ENCODE measurements around the gene ABL2. TPM values are rescaled to one million over a fixed set of nuclear protein-coding genes. Genes with fewer than 3 reads are reported as not detected.
A peak's percentile ranks its signal among the peaks of the same experiment; 100 is the strongest.

Gene ABL2
- total RNA-seq, 5 donors from 2014 or later (not counting 1 experiment from before 2014, with no cell fraction given): 14.9 to 20.0 (median 15.9) TPM

DNA sequence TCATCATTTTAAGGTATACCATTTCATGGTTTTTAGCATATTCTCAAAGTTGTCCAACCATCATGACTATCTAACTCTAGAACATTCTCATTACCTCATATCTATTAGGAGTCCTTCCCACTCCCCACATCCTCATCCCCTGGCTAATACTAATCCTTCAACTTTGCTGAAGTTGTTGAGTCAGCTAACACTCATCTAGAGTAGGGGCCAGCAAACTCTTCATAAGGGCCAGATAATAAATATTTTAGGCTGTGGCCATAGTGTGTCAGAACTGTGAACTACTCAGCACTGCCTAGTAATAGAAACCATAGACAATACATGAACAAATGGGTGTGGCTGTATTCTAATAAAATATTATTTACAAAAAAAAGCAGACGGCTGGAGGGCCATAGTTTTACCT, 104.6 kb downstream of the ABL2 start:
- DNase-seq (no peak), ATAC-seq (replicated peaks in 1 of 4) (no peak)
- Histone ChIP-seq H3K27ac (ENCODE audit: low read length) (no peak overlapping the region), H3K4me1 (ENCODE audit: control insufficient read depth in 1 of 2, extremely low read depth in 1 of 2, insufficient read depth in 2 of 2, low read length in 2 of 2) (peaks cover 2 to 11% of the 10 kb centered on the region in 2 experiments), H3K36me3 (ENCODE audit: control insufficient read depth in 2 of 2, extremely low read depth in 1 of 2, insufficient read depth in 1 of 2, low read length in 1 of 2) (peaks cover 4 to 6% of the 10 kb centered on the region in 2 donors), H3K27me3 (replicated peaks in 1 of 2; ENCODE audit: control insufficient read depth in 2 of 2, extremely low read depth in 1 of 2, insufficient read depth in 2 of 2, low read length in 1 of 2) (no peaks in the 10 kb centered on the region), H3K4me3 (ENCODE audit: control insufficient read depth in 1 of 2, extremely low read depth in 1 of 2, low read length in 1 of 2) (no peak overlapping the region), H3K9me3 (no peaks in the 10 kb centered on the region)
- CTCF ChIA-PET: no interaction called here
- H3K27ac Mint-ChIP-seq: no peak overlapping the region
- POLR2A ChIA-PET: no interaction called here
- no CpG with 5 or more reads among the region's 1 CpG for WGBS (ENCODE audit: insufficient coverage)
- H3K36me3 Mint-ChIP-seq: peaks cover 17% of the 10 kb centered on the region
- H3K9me3 Mint-ChIP-seq: no peaks in the 10 kb centered on the region
- H3K4me3 Mint-ChIP-seq: no peak overlapping the region
- H3K4me1 Mint-ChIP-seq: peaks cover 9 to 17% (median 16%) of the 10 kb centered on the region in 3 donors
- no peaks in the 10 kb centered on the region for H3K27me3 Mint-ChIP-seq

DNA sequence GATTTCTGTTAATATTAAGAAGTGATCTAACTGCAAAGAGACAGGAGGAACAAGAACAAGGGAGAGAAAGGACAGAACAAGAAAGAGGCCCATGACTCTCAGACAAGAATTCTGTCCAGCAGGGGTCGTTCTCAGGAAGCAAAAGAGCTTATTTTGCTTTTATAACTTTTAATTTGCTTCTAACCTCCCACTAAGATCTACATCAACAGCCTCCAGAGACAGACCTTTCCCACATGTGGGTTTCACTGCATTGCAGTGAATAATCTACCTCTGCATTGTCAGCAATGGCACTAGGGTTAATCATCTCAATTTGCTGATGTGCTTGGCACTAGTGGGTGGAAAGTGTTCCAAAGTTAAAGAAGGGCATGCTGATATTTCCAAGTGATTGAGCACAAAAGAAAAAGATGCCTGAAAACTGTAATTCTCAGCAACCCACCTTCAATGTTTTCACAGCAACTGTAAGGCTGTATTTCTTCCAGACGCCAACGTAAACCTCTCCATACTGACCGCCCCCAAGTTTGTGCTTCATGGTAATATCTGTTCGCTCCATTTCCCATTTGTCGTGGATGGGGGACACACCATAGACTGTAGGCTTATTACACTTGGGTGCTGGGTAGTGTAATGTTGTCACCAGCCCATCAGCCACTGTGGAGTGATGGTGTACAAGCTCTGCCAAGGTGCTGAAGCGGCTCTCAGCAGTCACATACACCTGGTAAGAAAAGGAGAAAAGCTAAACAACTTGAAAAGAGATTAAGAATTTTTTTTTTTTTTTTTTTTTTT, 108.1 kb downstream of the ABL2 start:
- Mint-ChIP-seq H3K27me3 (no peaks in the 10 kb centered on the region), H3K27ac (no peak overlapping the region), H3K4me1 (peaks cover 0 to 4% (median 3%) of the 10 kb centered on the region in 3 donors), H3K4me3 (no peak overlapping the region), H3K36me3 (peaks cover 37% of the 10 kb centered on the region), H3K9me3 (no peaks in the 10 kb centered on the region)
- POLR2A ChIA-PET: interaction anchor here (0.5 to 0.6 kb wide), 2 partner anchors 246 to 249 kb away, joined by 3 read pairs; no protein-coding TSS in a partner anchor
- no peaks in the 10 kb centered on the region for H3K27me3 ChIP-seq (replicated peaks in 1 of 2; ENCODE audit: control insufficient read depth in 2 of 2, extremely low read depth in 1 of 2, insufficient read depth in 2 of 2, low read length in 1 of 2)
- peak in 26 of 35 experiments; percentile 3 to 67 (median 32) for DNase-seq
- 76% methylated on average over 4 of the region's 7 CpGs for WGBS (ENCODE audit: insufficient coverage)
- no peak overlapping the region for H3K27ac ChIP-seq (ENCODE audit: low read length)
- no peak overlapping the region for H3K4me3 ChIP-seq (ENCODE audit: control insufficient read depth in 1 of 2, extremely low read depth in 1 of 2, low read length in 1 of 2)
- CTCF ChIA-PET: interaction anchor here (0.6 to 2.0 kb wide), 22 partner anchors 8 to 854 kb away, joined by 3 to 13 read pairs (median 4); partner anchors contain the start of genes SOAT1 (in 2 of the 2) and AXDND1 (in 1 of the 2)
- H3K36me3 ChIP-seq (ENCODE audit: control insufficient read depth in 2 of 2, extremely low read depth in 1 of 2, insufficient read depth in 1 of 2, low read length in 1 of 2): peaks cover 10 to 30% of the 10 kb centered on the region in 2 donors
- ATAC-seq (replicated peaks in 1 of 4): peak in 3 of 4 experiments; percentile 20 to 52 (median 47)
- H3K4me1 ChIP-seq (ENCODE audit: control insufficient read depth in 1 of 2, extremely low read depth in 1 of 2, insufficient read depth in 2 of 2, low read length in 2 of 2): no peaks in the 10 kb centered on the region
- no peaks in the 10 kb centered on the region for H3K9me3 ChIP-seq

DNA sequence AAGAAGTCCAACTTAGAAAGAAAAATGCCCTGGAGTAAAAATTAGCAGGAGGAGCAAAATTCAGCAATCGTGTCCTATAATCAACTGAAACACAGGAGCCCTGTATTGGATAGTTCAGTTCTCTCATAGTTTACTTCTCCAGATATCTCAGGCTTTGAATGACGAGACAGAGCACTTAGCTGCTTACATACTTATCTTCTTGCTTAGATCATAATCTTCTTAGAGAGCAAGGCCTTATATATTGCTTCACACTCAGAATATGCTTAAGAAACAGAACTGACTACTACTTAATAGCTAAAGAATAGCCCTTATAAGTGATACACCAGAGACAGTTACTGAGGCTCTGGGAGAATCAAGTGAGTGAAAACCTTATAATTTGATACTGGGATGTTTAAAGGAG, 108.7 kb downstream of the ABL2 start:
- H3K36me3 ChIP-seq (ENCODE audit: control insufficient read depth in 2 of 2, extremely low read depth in 1 of 2, insufficient read depth in 1 of 2, low read length in 1 of 2): peaks cover 10 to 25% of the 10 kb centered on the region in 2 donors
- H3K36me3 Mint-ChIP-seq: peaks cover 35% of the 10 kb centered on the region
- DNase-seq: no peak
- H3K4me1 Mint-ChIP-seq: peaks cover 0 to 4% (median 3%) of the 10 kb centered on the region in 3 donors
- no peaks in the 10 kb centered on the region for H3K27me3 ChIP-seq (replicated peaks in 1 of 2; ENCODE audit: control insufficient read depth in 2 of 2, extremely low read depth in 1 of 2, insufficient read depth in 2 of 2, low read length in 1 of 2)
- CTCF ChIA-PET: interaction anchor here (0.7 to 2.0 kb wide), 15 partner anchors 9 to 689 kb away, joined by 3 to 13 read pairs (median 4); partner anchors contain the start of genes SOAT1 (in 2 of the 2) and AXDND1 (in 1 of the 2)
- POLR2A ChIA-PET: interaction anchor here in 1 of 2 donors (0.5 kb wide), 1 partner anchor 250 kb away, joined by 3 read pairs; no protein-coding TSS in a partner anchor
- no peaks in the 10 kb centered on the region for H3K9me3 Mint-ChIP-seq
- no peaks in the 10 kb centered on the region for H3K27me3 Mint-ChIP-seq
- ATAC-seq (replicated peaks in 1 of 4): no peak
- no peak overlapping the region for H3K4me3 Mint-ChIP-seq
- no peaks in the 10 kb centered on the region for H3K4me1 ChIP-seq (ENCODE audit: control insufficient read depth in 1 of 2, extremely low read depth in 1 of 2, insufficient read depth in 2 of 2, low read length in 2 of 2)
- H3K27ac ChIP-seq (ENCODE audit: low read length): no peak overlapping the region
- H3K4me3 ChIP-seq (ENCODE audit: control insufficient read depth in 1 of 2, extremely low read depth in 1 of 2, low read length in 1 of 2): no peak overlapping the region
- no CpG with 5 or more reads among the region's 2 CpGs for WGBS (ENCODE audit: insufficient coverage)
- H3K27ac Mint-ChIP-seq: no peak overlapping the region
- H3K9me3 ChIP-seq: no peaks in the 10 kb centered on the region

DNA sequence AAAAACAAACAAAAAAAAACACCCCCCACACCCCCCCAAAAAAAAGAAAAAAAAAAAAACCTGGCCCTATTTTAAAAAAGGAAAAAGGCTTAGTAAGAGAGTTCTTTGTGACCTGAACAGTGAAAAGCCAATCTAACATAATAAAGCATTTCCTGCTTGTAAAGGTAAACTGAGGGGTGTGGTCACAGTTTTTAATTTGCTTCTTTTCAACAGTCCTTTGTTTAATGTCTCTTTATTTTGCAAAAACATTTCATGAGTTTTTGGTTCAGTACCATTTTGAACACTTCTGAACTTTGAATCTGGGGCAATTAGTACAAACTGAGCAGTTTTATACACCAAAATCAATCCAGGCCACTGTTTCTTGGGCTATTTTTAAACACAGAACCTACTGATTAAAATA, 110.0 kb downstream of the ABL2 start:
- Histone ChIP-seq H3K4me1 (ENCODE audit: control insufficient read depth in 1 of 2, extremely low read depth in 1 of 2, insufficient read depth in 2 of 2, low read length in 2 of 2) (no peaks in the 10 kb centered on the region), H3K27ac (ENCODE audit: low read length) (no peak overlapping the region), H3K27me3 (replicated peaks in 1 of 2; ENCODE audit: control insufficient read depth in 2 of 2, extremely low read depth in 1 of 2, insufficient read depth in 2 of 2, low read length in 1 of 2) (no peaks in the 10 kb centered on the region), H3K4me3 (ENCODE audit: control insufficient read depth in 1 of 2, extremely low read depth in 1 of 2, low read length in 1 of 2) (no peak overlapping the region), H3K36me3 (ENCODE audit: control insufficient read depth in 2 of 2, extremely low read depth in 1 of 2, insufficient read depth in 1 of 2, low read length in 1 of 2) (peaks cover 10 to 28% of the 10 kb centered on the region in 2 donors), H3K9me3 (no peaks in the 10 kb centered on the region)
- DNase-seq (no peak), ATAC-seq (replicated peaks in 1 of 4) (no peak)
- ChIA-PET POLR2A (no interaction called here), CTCF (interaction anchor here (0.7 to 1.5 kb wide), 5 partner anchors 84 to 253 kb away, joined by 3 to 6 read pairs (median 4); partner anchors contain the start of genes AXDND1 (in 1 of the 2) and SOAT1 (in 1 of the 2))
- no peaks in the 10 kb centered on the region for H3K27me3 Mint-ChIP-seq
- H3K9me3 Mint-ChIP-seq: no peaks in the 10 kb centered on the region
- H3K36me3 Mint-ChIP-seq: peaks cover 35% of the 10 kb centered on the region
- no peak overlapping the region for H3K4me3 Mint-ChIP-seq
- peaks cover 0 to 4% (median 3%) of the 10 kb centered on the region in 3 donors for H3K4me1 Mint-ChIP-seq
- H3K27ac Mint-ChIP-seq: no peak overlapping the region

DNA sequence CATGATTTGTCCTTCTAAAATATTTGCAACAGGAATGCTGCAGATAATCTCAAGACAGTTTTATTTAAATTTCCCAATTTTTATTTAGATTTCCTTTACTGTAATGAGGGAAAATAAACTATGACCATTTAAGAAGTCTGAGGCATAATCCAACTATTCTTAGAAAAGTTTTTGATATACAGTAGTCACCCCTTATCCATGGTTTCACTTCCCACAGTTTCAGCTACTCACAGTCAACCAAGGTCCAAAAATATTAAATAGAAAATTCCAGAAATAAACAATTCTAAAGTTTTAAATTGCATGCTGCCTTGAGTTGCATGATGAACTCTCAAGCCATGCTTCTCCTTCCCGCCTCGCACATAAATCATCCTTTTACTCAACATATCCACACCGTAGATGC, 114.3 kb downstream of the ABL2 start:
- H3K36me3 Mint-ChIP-seq: peaks cover 47% of the 10 kb centered on the region
- POLR2A ChIA-PET: interaction anchor here in 1 of 2 donors (0.6 kb wide), 1 partner anchor 14 kb away, joined by 4 read pairs; no protein-coding TSS in a partner anchor

DNA sequence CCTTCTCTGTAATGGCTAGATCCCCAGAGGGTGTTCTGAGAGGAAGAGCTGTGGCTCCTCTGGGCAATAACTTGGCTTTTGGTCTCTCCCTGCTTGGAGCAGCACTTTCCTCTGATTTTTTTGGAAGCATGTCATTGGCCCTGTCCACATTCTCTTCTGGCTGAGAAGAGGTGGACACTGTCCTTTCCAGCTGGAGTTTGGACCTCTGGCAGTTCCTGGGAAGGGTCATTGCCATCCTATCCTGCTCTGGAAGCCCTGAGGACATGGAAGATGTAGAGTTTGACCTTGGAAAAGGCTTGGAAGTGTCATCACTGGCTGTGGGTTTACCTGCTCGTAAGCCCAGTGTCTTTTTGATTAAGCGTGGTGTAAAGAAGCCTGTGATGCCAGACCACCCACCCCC, 120.8 kb downstream of the ABL2 start:
- H3K9me3 ChIP-seq: no peaks in the 10 kb centered on the region
- H3K36me3 ChIP-seq (ENCODE audit: control insufficient read depth in 2 of 2, extremely low read depth in 1 of 2, insufficient read depth in 1 of 2, low read length in 1 of 2): peaks cover 18 to 41% of the 10 kb centered on the region in 2 donors
- H3K27ac ChIP-seq (ENCODE audit: low read length): no peak overlapping the region
- H3K27ac Mint-ChIP-seq: no peak overlapping the region
- H3K4me3 Mint-ChIP-seq: no peak overlapping the region
- no peak for DNase-seq
- H3K4me1 ChIP-seq (ENCODE audit: control insufficient read depth in 1 of 2, extremely low read depth in 1 of 2, insufficient read depth in 2 of 2, low read length in 2 of 2): no peaks in the 10 kb centered on the region
- POLR2A ChIA-PET: interaction anchor here in 1 of 2 donors (0.6 kb wide), 1 partner anchor 14 kb away, joined by 3 read pairs; no protein-coding TSS in a partner anchor
- peaks cover 43% of the 10 kb centered on the region for H3K36me3 Mint-ChIP-seq
- no peaks in the 10 kb centered on the region for H3K27me3 ChIP-seq (replicated peaks in 1 of 2; ENCODE audit: control insufficient read depth in 2 of 2, extremely low read depth in 1 of 2, insufficient read depth in 2 of 2, low read length in 1 of 2)
- WGBS (ENCODE audit: insufficient coverage): no CpG with 5 or more reads among the region's 2 CpGs
- no peaks in the 10 kb centered on the region for H3K9me3 Mint-ChIP-seq
- CTCF ChIA-PET: interaction anchor here in 1 of 2 donors (1.2 kb wide), 1 partner anchor 195 kb away, joined by 4 read pairs; no protein-coding TSS in a partner anchor
- no peak for ATAC-seq (replicated peaks in 1 of 4)
- H3K4me1 Mint-ChIP-seq: no peaks in the 10 kb centered on the region
- H3K4me3 ChIP-seq (ENCODE audit: control insufficient read depth in 1 of 2, extremely low read depth in 1 of 2, low read length in 1 of 2): no peak overlapping the region
- no peaks in the 10 kb centered on the region for H3K27me3 Mint-ChIP-seq

More for the DNA sequence above, 114.3 kb downstream of the ABL2 start:
- H3K27ac Mint-ChIP-seq: no peak overlapping the region
- peaks cover 8 to 42% of the 10 kb centered on the region in 2 donors for H3K36me3 ChIP-seq (ENCODE audit: control insufficient read depth in 2 of 2, extremely low read depth in 1 of 2, insufficient read depth in 1 of 2, low read length in 1 of 2)
- ATAC-seq (replicated peaks in 1 of 4) (no peak), DNase-seq (no peak)
- H3K27me3 ChIP-seq (replicated peaks in 1 of 2; ENCODE audit: control insufficient read depth in 2 of 2, extremely low read depth in 1 of 2, insufficient read depth in 2 of 2, low read length in 1 of 2): no peaks in the 10 kb centered on the region
- H3K4me3 ChIP-seq (ENCODE audit: control insufficient read depth in 1 of 2, extremely low read depth in 1 of 2, low read length in 1 of 2): no peak overlapping the region
- H3K4me3 Mint-ChIP-seq: no peak overlapping the region
- H3K4me1 Mint-ChIP-seq: no peaks in the 10 kb centered on the region
- CTCF ChIA-PET: interaction anchor here (0.6 to 1.4 kb wide), 2 partner anchors 256 to 712 kb away, joined by 3 read pairs; no protein-coding TSS in a partner anchor
- no peaks in the 10 kb centered on the region for H3K27me3 Mint-ChIP-seq
- no peak overlapping the region for H3K27ac ChIP-seq (ENCODE audit: low read length)
- WGBS (ENCODE audit: insufficient coverage): no CpG with 5 or more reads among the region's 3 CpGs
- no peaks in the 10 kb centered on the region for H3K9me3 Mint-ChIP-seq
- no peaks in the 10 kb centered on the region for H3K9me3 ChIP-seq
- no peaks in the 10 kb centered on the region for H3K4me1 ChIP-seq (ENCODE audit: control insufficient read depth in 1 of 2, extremely low read depth in 1 of 2, insufficient read depth in 2 of 2, low read length in 2 of 2)
